Epithelial cell of proximal tubule (primary cell): ENCODE measurements around the gene OCA2. TPM values are rescaled to one million over a fixed set of nuclear protein-coding genes. Genes with fewer than 3 reads are reported as not detected.

Source experiments
- DNase-seq: peaks from one replicate; pipeline ENCODE4 v3.0.0-alpha.2; 2011; ENCODE audit warnings: low read depth
- H3K4me3 ChIP-seq: 2 replicates; pipeline ENCODE4 v1.5.1; 2011; ENCODE audit warnings: low read depth, mild to moderate bottlenecking, low read length
- CTCF ChIP-seq: conservative IDR thresholded peaks from 2 replicates; pipeline ENCODE4 v1.5.1; 2012; ENCODE audit warnings: low read depth, mild to moderate bottlenecking, low read length
- total RNA-seq: library from RNA; depleted of rRNA; stranded (reverse); fragments of >200 nt; gene quantifications from 2 replicates; pipeline ENCODE4 v1.2.3, GENCODE V29; 2015

The OCA2 gene
- total RNA-seq, 1 donor from 2014 or later: not detected

DNA sequence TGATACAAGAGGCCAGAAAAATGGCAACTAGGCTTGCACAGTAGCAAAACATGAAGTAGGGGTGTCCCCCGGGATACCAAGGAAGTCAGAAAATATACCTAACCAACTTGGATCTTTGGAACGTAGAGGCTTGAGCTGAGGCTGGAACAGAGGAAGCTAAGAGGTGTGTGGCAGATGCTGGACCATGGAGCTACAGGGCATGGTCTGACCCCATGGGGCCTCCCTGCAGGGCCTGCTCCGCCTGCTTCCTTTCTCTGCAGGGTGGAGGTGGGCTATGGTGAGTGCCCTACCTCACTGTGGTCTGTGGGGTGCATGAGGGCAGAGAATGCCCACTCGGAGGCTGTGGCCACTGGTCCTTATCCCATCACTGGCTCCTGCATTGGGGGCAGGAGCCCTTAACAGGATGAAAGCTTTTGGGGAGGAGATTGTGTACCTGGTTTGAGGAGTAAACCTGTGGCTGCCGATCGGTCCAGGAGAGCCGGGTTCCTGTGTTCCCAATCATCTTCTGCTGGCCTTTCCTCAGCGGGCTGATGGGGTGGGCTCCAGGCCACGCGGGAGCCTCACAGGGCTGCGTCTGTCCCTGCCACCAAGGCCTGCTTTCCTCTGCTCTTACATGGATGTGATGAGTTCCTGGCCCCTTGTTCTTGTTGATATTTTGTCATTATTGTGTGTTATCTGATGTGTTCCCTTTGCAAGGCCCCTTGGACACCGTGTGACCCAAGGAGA lies 96.8 kb downstream of the OCA2 start:
- no peak for TF ChIP-seq CTCF
- DNase-seq: no peak
- H3K4me3 ChIP-seq: no peak overlapping the region

DNA sequence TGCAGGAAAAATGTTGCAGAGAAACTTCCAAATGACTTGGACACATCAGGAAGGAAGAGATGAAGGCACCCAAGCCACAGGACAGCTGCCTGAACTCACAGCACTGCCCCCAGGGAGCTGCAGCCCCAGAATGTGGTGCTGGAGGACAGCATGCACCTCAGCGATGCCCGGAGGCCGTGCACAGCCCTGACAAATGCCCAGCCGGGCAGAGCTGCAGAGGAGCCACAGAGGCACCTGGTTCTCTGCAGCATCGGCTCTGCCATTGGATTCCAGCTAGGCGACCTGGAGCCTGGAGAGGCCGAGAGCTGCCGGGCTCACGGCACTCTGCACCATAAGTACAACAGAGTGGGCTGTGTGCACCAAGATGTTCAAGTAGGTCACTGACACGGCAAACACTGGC lies 97.5 kb downstream of the OCA2 start:
- DNase-seq: no peak

DNA sequence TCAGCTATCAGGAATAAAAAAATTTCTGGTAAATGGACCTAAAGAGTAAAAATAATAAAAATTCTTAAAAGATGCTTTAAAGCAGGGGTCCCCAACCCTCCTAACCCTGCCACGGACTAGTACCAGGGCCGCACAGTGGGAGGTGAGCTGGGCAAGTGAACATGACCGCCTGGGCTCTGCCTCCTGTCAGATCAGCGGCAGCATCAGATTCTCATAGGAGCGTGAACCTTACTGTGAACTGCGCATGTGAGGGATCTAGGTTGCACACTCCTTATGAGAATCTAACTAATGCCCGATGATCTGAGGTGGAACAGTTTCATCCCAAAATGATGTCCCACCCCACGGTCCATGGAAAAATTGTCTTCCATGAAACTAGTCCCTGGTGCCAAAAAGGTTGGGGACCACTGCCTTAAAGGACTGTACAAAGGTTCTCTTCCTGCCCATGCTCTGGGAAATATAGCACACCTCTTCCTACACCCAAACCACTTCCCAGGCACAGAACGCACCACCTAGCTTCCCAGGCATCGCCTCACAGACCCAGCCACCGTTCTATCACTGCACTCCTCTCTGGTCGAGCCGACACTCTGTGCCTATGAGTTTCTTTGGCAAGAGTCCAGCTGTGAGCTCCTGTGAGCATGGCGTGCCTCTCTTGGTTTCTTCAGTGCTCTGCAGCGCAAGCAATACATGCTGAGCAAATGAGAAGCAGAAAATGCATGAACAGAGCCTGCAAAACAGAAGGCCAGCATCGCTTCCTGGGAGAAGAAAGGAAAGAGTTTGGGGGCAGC lies 104.9 kb downstream of the OCA2 start:
- no peak for DNase-seq
- no peak overlapping the region for H3K4me3 ChIP-seq
- TF ChIP-seq CTCF: no peak

More for the DNA sequence above, 97.5 kb downstream of the OCA2 start:
- H3K4me3 ChIP-seq: no peak overlapping the region
- TF ChIP-seq CTCF: no peak

- no peak overlapping the region for H3K4me3 ChIP-seq
- DNase-seq: no peak
- TF ChIP-seq CTCF: no peak
Measured at GRCh38 chr15:27993544-27993943, 105.6 kb downstream of the OCA2 start.

- no peak overlapping the region for H3K4me3 ChIP-seq
- no peak for TF ChIP-seq CTCF
- DNase-seq: no peak
Measured at GRCh38 chr15:27990521-27991515, 108.3 kb downstream of the OCA2 start.

DNA sequence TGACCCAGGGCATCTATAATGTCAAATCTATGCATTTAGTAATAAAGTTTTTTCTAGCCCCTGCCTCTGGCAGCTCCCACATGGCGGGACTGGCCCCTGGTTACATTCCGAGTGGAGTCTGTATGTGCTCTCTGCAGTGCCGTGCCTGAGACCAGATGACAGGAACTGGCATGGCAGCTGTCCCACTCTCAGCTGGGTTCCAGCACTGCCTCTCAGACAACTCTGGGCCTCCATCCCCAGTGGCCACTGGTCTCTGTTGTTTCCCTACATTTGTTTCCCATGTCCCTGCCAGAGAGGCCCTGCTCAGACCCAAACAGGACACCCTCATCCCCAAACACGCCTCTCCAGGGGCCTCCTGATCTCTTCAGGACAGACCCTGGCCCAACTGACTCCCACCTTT lies 109.3 kb downstream of the OCA2 start:
- DNase-seq: no peak
- no peak for TF ChIP-seq CTCF
- H3K4me3 ChIP-seq: no peak overlapping the region
